ENCODE data around the gene KIRREL1.

Gene KIRREL1

DNA sequence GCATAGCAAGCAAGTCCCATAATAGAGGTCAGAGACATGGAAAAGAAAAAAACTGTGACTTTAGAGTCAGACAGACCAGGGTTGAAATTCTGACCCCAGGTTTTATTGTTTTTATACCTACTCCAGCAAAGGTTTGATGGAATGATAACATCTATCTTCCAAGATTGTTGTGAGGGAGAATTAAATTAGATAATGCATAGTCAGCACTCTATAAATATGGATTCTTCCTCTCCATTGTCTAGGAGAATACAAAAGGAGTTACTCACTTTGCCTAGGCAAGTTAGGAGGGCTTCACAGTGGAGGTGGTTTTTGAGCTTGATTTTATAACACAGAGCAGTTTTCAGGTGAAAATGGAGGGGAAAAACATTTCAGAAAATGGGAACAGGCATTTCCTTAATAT, 46.9 kb downstream of the KIRREL1 start:
- TF ChIP-seq, protein P1, sequence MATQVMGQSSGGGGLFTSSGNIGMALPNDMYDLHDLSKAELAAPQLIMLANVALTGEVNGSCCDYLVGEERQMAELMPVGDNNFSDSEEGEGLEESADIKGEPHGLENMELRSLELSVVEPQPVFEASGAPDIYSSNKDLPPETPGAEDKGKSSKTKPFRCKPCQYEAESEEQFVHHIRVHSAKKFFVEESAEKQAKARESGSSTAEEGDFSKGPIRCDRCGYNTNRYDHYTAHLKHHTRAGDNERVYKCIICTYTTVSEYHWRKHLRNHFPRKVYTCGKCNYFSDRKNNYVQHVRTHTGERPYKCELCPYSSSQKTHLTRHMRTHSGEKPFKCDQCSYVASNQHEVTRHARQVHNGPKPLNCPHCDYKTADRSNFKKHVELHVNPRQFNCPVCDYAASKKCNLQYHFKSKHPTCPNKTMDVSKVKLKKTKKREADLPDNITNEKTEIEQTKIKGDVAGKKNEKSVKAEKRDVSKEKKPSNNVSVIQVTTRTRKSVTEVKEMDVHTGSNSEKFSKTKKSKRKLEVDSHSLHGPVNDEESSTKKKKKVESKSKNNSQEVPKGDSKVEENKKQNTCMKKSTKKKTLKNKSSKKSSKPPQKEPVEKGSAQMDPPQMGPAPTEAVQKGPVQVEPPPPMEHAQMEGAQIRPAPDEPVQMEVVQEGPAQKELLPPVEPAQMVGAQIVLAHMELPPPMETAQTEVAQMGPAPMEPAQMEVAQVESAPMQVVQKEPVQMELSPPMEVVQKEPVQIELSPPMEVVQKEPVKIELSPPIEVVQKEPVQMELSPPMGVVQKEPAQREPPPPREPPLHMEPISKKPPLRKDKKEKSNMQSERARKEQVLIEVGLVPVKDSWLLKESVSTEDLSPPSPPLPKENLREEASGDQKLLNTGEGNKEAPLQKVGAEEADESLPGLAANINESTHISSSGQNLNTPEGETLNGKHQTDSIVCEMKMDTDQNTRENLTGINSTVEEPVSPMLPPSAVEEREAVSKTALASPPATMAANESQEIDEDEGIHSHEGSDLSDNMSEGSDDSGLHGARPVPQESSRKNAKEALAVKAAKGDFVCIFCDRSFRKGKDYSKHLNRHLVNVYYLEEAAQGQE (IDR thresholded peaks at IDR 0.05; ENCODE audit: insufficient read depth in 1 of 2, low read depth in 2 of 2, low read length in 2 of 2): no peak
- TF ChIP-seq SIN3A (IDR thresholded peaks at IDR 0.05; ENCODE audit: borderline replicate concordance, insufficient read depth, low read length) (no peak), TAF1 (IDR thresholded peaks at IDR 0.05; ENCODE audit: borderline replicate concordance, insufficient read depth, low read length) (no peak), POLR2AphosphoS5 (IDR thresholded peaks at IDR 0.05; ENCODE audit: low read depth, low read length) (no peak), FOXP2 (optimal IDR thresholded peaks at IDR 0.05; ENCODE audit: borderline replicate concordance, extremely low read depth, extremely low read length, insufficient read depth) (no peak)

DNA sequence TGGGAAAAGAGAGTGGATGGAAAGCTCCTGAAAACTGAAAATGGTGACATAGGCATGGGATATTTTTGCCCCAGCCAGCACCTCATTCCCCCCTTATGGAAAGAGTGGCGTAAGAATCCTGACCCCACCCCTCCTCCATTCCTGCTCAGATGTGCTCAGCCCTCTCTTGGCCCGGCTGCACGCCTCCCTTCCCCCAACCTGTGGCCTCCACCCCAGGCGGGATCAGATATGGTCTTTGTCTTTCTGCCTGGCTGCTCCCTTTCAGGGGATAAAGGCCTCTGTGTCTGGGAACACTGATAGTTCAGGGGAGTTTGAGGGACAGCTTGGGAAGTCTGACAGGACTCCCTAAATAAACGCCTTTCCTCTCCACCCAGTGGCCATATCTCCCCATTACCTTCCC, 49.8 kb downstream of the KIRREL1 start:
- TF ChIP-seq SIN3A (IDR thresholded peaks at IDR 0.05; ENCODE audit: borderline replicate concordance, insufficient read depth, low read length) (no peak), FOXP2 (optimal IDR thresholded peaks at IDR 0.05; ENCODE audit: borderline replicate concordance, extremely low read depth, extremely low read length, insufficient read depth) (no peak), POLR2AphosphoS5 (IDR thresholded peaks at IDR 0.05; ENCODE audit: low read depth, low read length) (no peak), TAF1 (IDR thresholded peaks at IDR 0.05; ENCODE audit: borderline replicate concordance, insufficient read depth, low read length) (no peak)
- TF ChIP-seq, protein P1 (IDR thresholded peaks at IDR 0.05; ENCODE audit: insufficient read depth in 1 of 2, low read depth in 2 of 2, low read length in 2 of 2): no peak

DNA sequence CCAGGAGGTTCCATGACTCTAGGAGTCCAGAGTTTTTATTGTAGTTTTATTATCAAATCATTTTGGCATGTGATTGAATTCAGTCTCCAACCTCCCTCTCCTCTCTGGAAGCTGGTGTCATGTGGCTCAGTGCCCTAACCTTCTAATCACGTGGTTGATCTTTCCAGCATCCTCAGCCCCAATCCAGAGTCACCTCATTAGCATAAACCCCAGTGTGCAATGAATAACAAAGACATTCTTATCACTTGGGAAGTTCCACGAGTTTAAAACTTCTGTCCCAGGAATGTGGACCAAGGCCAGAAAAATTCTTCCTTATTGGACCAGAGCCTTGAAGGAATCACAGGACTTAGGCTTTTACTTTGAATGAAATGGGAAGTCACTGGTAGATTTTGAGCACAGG, 52.2 kb downstream of the KIRREL1 start:
- TF ChIP-seq FOXP2 (optimal IDR thresholded peaks at IDR 0.05; ENCODE audit: borderline replicate concordance, extremely low read depth, extremely low read length, insufficient read depth) (no peak), SIN3A (IDR thresholded peaks at IDR 0.05; ENCODE audit: borderline replicate concordance, insufficient read depth, low read length) (no peak)

DNA sequence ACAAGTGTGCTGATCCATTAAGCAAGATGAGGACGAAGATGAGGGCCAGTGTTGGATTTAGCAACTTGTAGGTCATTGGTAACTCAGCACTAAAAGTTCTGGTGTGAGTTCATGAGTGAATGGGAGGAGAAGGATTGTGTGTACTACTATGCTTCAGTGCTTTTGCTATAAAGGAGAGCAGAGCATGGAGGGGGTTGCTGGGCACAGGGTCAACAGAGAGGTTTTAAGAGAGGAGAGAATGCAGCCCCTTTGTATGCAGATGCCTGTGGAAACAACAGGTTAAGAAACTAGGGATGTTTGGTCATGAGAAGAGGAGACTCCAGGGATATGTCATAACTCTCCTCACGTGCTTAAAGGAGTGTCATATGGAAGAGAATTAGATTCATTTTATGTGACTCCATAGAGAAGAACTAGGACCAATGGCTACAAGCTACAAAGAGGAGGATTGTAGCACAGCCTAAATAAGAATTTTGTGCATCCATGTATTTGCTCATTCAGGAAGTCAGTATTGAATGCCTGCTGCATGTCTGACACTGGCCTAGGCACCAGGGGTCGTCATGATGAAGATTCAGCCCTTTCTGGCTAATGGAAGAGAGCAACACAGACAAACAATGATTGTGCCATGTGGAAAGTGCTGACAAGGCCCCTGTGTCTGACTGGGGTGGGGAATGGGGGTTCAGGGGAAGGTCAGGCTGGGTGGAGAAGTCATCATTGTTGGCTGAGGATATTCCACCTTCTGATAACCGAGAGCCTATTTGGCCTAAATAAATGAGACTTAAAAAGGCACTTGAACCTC, 53.5 kb downstream of the KIRREL1 start:
- TF ChIP-seq, protein P1 (IDR thresholded peaks at IDR 0.05; ENCODE audit: insufficient read depth in 1 of 2, low read depth in 2 of 2, low read length in 2 of 2): no peak
- TF ChIP-seq TAF1 (IDR thresholded peaks at IDR 0.05; ENCODE audit: borderline replicate concordance, insufficient read depth, low read length): no peak
- no peak for TF ChIP-seq FOXP2 (optimal IDR thresholded peaks at IDR 0.05; ENCODE audit: borderline replicate concordance, extremely low read depth, extremely low read length, insufficient read depth)
- no peak for TF ChIP-seq SIN3A (IDR thresholded peaks at IDR 0.05; ENCODE audit: borderline replicate concordance, insufficient read depth, low read length)
- no peak for TF ChIP-seq POLR2AphosphoS5 (IDR thresholded peaks at IDR 0.05; ENCODE audit: low read depth, low read length)

DNA sequence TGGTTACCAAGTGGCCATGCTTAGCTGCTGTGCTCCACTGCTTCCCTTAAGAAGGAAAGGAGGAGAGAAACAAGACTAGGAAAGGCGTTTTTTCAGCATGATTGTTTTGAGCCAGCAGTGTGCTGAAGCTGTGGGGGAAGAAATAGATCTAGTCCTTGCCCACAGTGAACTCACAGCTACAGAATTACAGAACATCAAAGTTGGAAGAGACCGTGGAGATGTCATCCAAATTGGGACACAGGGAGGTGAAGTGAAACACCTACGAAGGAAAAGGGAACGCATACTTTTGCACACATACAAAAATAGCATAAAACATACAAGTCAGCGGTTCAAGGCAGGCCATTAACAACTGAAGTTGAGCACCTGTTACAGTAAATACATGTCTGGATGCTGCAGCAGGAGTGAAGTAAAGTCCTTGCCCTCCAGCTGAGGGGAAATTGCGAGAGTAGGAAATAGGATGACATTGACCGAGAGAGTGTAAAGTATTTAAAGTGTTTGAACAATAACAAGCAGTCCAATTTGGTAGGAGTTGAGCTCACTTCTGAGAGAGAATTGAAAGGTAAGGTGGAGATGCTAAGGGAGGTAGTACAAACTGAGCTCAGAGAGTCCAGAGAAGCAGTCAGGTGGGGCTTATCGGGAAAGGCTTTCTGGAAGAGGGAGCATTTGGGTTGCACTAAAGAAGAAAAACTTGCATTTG, 55.1 kb downstream of the KIRREL1 start:
- TF ChIP-seq TAF1 (IDR thresholded peaks at IDR 0.05; ENCODE audit: borderline replicate concordance, insufficient read depth, low read length): no peak
- no peak for TF ChIP-seq FOXP2 (optimal IDR thresholded peaks at IDR 0.05; ENCODE audit: borderline replicate concordance, extremely low read depth, extremely low read length, insufficient read depth)
- TF ChIP-seq SIN3A (IDR thresholded peaks at IDR 0.05; ENCODE audit: borderline replicate concordance, insufficient read depth, low read length): no peak
- TF ChIP-seq, protein P1 (IDR thresholded peaks at IDR 0.05; ENCODE audit: insufficient read depth in 1 of 2, low read depth in 2 of 2, low read length in 2 of 2): no peak
- TF ChIP-seq POLR2AphosphoS5 (IDR thresholded peaks at IDR 0.05; ENCODE audit: low read depth, low read length): no peak
